Measurements from ENCODE around the gene USP50.
"Not testable (repeated sequence)": the region's sequence is repeated elsewhere in the genome, so short reads cannot be mapped to it uniquely, and the experiment has no call there.

The USP50 gene

GRCh38 chr15:50505656-50506055 lies 40.8 kb downstream of the USP50 start:
- DNase-seq (ENCODE audit: low read depth in 2 of 3, low spot score in 2 of 3) = not testable (repeated sequence)

- DNase-seq (ENCODE audit: low read depth in 2 of 3, low spot score in 2 of 3) = no peak
Measured at GRCh38 chr15:50503144-50503543, 43.3 kb downstream of the USP50 start.

GRCh38 chr15:50501815-50502214 lies 44.7 kb downstream of the USP50 start:
- no peak for DNase-seq (ENCODE audit: low read depth in 2 of 3, low spot score in 2 of 3)

- DNase-seq (ENCODE audit: low read depth in 2 of 3, low spot score in 2 of 3) = no peak
Measured at GRCh38 chr15:50500352-50500751, 46.1 kb downstream of the USP50 start.

GRCh38 chr15:50496692-50497091 lies 49.8 kb downstream of the USP50 start:
- DNase-seq (ENCODE audit: low read depth in 2 of 3, low spot score in 2 of 3) = no peak

- DNase-seq (ENCODE audit: low read depth in 2 of 3, low spot score in 2 of 3) = not testable (repeated sequence)
Measured at GRCh38 chr15:50494547-50494946, 51.9 kb downstream of the USP50 start.

GRCh38 chr15:50493625-50494024 lies 52.8 kb downstream of the USP50 start:
- no peak for DNase-seq (ENCODE audit: low read depth in 2 of 3, low spot score in 2 of 3)

- no peak for DNase-seq (ENCODE audit: low read depth in 2 of 3, low spot score in 2 of 3)
Measured at GRCh38 chr15:50487287-50487686, 59.2 kb downstream of the USP50 start.

GRCh38 chr15:50485389-50485788 lies 61.1 kb downstream of the USP50 start:
- no peak for DNase-seq (ENCODE audit: low read depth in 2 of 3, low spot score in 2 of 3)

GRCh38 chr15:50484781-50485180 lies 61.7 kb downstream of the USP50 start:
- no peak for DNase-seq (ENCODE audit: low read depth in 2 of 3, low spot score in 2 of 3)

GRCh38 chr15:50476143-50476542 lies 70.3 kb downstream of the USP50 start:
- DNase-seq (ENCODE audit: low read depth in 2 of 3, low spot score in 2 of 3) = no peak

- no peak for DNase-seq (ENCODE audit: low read depth in 2 of 3, low spot score in 2 of 3)
Measured at GRCh38 chr15:50471072-50471471, 75.4 kb downstream of the USP50 start.

- no peak for DNase-seq (ENCODE audit: low read depth in 2 of 3, low spot score in 2 of 3)
Measured at GRCh38 chr15:50463423-50464358, 82.8 kb downstream of the USP50 start.

GRCh38 chr15:50458348-50459112 lies 87.9 kb downstream of the USP50 start:
- no peak for DNase-seq (ENCODE audit: low read depth in 2 of 3, low spot score in 2 of 3)

- no peak for DNase-seq (ENCODE audit: low read depth in 2 of 3, low spot score in 2 of 3)
Measured at GRCh38 chr15:50452927-50453326, 93.5 kb downstream of the USP50 start.
